Hindlimb muscle (tissue), 1 donor: ENCODE measurements around the gene ANKHD1. TPM values are rescaled to one million over a fixed set of nuclear protein-coding genes. Genes with fewer than 3 reads are reported as not detected.

Experiments
- DNase-seq: peaks from one replicate; pipeline ENCODE4 v3.0.0-alpha.2; 2013
- polyA plus RNA-seq: library from polyadenylated mRNA; unstranded; fragments of 120-200 nt; gene quantifications from one replicate; pipeline ENCODE4 v1.2.1, GENCODE V29; 2013; ENCODE audit not compliant: insufficient read length

The ANKHD1 gene
- polyA plus RNA-seq, 1 donor = 63.9 TPM

DNA sequence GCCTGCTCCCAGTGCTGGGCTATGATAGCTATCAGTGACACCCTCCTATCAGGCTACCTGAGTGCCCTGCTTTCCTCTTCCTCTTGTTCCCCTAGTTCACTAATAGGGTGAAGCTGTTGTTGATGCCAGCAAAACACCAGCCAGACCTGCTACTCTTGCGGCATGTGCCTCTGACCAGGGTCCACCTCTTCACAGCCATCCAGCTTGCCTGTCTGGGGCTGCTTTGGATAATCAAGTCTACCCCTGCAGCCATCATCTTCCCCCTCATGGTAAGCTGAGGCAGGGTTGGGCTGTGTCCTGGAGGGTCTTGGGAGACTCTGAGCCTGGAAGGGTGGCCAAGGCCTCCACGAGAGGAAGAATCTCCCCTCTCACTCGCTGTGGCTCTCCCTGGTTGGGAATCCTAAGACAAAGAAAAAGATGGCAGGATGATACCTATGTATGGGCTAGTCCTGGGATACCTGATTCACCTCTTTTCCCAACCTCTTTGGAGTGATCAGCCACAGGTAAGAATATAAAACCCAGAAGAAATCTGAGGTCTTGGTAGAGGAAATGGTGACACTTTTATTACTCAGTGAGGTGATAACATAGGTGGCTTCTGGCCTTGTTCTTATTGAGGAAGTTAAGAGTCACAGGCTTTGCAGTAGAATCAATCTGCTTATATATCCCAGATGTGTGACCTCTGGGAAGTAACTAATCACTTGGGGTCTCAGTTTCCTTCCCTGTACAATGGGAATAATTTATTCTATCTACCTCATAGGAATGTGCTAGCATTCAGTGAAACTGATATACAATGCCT is 30.1 kb upstream of the ANKHD1 start:
- no peak for DNase-seq

DNA sequence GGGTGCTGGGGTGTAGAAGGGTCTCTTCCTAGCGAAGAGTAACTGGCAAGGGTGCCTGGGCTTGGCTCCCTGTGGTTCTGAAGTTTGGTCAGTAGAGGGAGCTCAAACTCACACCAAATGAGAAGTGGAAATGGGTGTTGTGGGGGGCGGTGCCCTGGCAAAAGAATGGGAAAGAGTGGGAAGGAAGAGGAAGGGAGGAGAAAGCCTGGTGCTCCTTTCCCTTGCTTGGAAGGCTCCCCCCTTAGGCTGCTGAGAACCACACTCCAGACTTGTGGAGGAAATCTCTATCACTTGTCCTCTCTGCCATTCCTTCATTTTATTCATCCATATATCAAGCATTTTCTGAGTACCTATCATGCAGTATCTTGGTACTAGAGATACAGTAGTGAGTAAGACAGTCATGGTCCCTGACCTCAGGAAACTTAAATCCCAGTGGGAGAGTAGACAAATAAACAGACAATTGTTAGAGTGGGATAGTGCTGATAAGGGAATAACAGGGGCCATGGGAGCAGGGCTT is 28.6 kb upstream of the ANKHD1 start:
- peak; percentile 72 for DNase-seq

- no peak for DNase-seq
Measured at GRCh38 chr5:140381351-140381750, 20.3 kb upstream of the ANKHD1 start.

GRCh38 chr5:140381972-140382371 is 19.7 kb upstream of the ANKHD1 start:
- no peak for DNase-seq

DNA sequence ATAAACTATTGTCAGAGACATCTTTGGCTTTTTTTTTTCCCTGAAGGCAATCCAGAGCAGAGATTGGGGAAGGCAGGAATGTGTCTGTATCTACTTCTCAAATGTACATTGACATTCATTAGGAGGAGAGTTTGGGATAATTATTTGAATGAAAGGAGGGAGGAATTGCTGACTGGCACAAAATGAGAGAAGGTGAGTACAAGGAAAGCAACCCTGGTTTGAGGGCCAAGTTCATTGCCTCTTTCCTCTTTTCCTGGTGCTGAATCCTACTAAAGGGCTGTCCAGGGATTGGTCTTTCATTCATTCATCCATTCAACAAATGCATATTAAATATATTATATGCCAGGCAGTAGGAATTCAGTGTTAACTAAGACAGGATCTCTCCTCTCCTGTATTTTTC is 18.8 kb upstream of the ANKHD1 start:
- DNase-seq = no peak

- no peak for DNase-seq
Measured at GRCh38 chr5:140383300-140383699, 18.3 kb upstream of the ANKHD1 start.

DNA sequence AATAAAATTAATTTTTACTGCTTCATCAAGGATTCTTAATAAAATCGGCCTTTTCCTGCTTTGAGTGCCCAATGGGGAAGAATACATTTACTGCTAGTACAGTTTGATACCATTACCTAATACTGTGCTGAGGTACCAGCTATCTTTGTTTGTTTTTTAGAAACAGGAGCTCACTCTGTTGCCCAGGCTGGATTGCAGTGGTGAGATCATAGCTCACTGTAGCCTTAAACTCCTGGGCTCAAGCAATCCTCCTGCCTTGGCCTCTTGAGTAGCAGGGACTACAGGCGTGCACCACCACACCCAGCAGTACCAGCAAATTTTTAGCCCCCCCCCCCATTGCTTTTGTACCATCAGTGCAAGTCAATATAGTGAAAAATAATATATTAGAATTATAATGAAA is 13.6 kb upstream of the ANKHD1 start:
- no peak for DNase-seq

- DNase-seq = no peak
Measured at GRCh38 chr5:140391312-140391711, 10.3 kb upstream of the ANKHD1 start.

- no peak for DNase-seq
Measured at GRCh38 chr5:140391732-140392131, 9.9 kb upstream of the ANKHD1 start.

- DNase-seq = no peak
Measured at GRCh38 chr5:140393738-140394137, 7.9 kb upstream of the ANKHD1 start.

DNA sequence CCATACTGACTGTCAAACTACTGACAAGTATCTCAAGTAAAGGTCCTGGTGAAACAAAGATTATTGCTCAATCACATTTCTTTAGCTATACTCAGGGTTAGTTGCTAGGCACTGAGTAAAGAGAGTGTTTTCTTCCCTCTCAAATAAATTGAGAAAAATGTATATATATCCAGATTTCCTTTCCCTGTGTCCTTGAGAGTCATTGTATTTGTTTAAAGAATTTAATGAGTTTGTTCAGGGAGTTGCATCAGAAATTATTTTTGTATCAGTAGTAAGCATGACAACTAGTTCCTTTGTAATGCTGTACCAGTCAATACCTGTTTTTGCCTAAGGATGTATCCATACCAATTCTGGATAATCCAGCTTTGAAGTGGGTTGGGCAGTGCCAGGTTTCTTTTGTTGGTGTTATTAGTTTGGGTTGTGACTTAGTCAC is 3.2 kb upstream of the ANKHD1 start:
- DNase-seq = no peak

GRCh38 chr5:140399979-140400729 is 1.5 kb upstream of the ANKHD1 start:
- DNase-seq = no peak

DNA sequence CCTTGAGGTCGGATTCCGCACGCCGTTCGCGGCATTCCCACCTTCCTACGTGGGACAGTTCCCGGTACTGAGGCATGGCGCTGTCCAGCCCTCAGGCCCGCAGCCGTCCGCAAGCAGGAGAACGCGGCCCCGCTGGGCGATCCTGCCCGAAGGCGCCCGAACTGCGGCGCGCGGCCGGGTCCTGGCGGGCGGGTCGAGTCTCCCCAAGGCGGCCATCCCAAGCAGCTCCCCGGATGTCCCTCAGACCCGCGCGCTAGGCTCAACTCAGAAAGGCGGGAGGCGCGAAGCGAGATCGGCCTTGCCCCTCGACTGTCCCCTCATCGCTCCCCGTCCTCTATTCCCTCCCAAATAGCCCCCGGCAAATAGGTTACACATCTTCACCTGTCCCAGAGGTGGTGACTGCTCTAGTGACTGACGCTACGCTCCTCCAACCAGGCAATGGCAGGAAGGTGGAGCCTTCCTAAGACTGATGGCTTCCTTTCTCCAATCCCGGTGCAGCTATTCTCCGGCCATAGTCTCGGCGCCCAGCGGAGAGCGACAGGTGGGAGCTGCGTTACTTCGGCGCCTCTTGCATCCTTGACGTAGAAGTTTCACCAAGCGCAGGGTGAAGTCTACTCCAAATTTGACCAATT is 787 bp upstream of the ANKHD1 start:
- DNase-seq = peak; percentile 96

DNA sequence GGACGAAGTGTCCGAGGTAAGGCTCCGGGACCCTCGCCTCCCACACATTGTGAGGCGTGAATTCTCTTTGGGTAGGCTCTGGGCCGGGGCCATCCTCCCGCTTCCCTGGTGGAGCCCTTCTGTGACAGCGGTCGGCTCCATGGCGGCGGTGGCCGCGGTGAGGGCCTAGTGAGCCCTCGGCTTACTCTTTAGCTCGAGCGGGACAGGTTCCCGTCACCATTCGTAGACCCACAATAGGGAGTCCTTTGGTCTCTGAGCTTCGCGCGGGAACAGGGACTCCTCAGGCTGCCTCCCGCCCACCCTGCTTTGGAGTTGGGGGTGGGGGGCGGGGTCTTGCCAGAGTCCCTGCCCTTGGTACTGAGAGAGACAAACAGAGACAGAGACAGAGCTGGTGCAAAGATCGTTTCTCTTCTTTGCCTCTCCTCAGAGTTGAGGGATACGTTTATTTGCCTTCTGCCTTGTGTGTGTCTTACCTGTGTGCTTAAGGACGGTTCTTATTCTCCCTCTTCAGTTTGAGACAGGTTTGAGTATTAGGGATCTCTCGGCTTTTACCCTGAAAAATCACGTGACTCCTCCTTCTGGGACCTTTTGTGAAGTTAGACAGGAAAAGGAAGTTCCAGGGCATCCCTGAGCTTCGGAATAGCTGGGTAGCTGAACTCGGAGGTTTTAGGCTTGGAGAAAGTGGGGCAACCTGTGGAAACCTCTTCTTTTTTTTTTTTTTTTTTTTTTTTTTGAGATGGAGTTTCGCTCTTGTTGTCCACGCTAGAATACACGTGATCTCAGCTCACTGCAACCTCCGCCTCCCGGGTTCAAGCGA is 833 bp downstream of the ANKHD1 start:
- DNase-seq = peak; percentile 55

DNA sequence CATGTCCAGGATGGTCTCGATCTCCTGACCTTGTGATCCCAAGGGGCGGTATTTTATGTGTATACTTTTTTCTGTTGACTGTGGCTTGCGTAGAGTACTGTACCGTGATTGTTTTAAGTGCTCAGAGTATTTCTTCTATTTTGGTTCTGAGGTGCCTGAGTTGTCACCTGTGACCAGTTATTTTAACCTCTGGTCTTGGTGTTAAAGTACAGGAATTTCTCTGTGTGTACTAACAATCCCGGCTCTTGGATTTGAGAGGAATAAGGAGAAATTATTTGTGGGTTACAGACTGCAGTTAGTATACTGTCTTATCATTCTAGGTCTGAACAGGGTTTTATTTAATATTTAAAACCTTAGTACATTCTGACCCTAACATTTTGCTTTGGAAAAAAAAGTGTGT is 2.0 kb downstream of the ANKHD1 start:
- DNase-seq = no peak

- no peak for DNase-seq
Measured at GRCh38 chr5:140408750-140409241, 7.2 kb downstream of the ANKHD1 start.

- no peak for DNase-seq
Measured at GRCh38 chr5:140413230-140413629, 11.6 kb downstream of the ANKHD1 start.

GRCh38 chr5:140417235-140417634 is 15.6 kb downstream of the ANKHD1 start:
- DNase-seq = no peak

DNA sequence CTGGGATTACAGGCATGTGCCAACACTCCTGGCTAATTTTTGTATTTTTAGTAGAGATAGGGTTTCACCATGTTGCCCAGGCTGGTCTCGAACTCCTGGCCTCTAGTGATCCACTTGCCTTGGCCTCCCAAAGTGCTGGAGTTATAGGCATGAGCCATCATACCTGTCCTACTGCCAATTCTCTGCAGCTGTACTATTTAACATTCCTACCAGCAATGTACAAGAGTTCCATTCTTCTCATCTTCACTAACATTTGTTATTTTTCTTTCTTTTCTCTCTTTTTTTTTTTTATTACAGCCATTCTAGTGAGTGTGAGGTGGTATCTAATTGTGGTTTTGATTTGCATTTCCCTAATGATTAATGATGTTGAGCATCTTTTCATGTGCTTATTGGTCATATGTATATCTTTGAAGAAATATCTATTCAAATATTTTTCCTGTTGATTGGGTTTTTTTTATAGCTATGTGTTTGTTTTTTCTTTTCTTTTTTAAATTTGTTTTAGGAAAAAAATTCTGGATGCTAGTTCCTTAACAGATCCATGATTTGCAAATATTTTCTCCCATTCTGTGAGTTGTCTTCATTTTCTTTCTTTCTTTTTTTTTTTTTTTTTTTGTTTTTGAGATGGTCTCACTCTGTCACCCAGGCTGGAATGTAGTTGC is 17.4 kb downstream of the ANKHD1 start:
- DNase-seq = no peak

- no peak for DNase-seq
Measured at GRCh38 chr5:140420226-140420570, 18.6 kb downstream of the ANKHD1 start.

- DNase-seq = no peak
Measured at GRCh38 chr5:140420665-140421361, 19.2 kb downstream of the ANKHD1 start.
